Mesothelial cell of epicardium (in vitro differentiated cells): Measurements from ENCODE around the gene AGBL1. TPM values are rescaled to one million over a fixed set of nuclear protein-coding genes. Genes with fewer than 3 reads are reported as not detected.

Experiments
- DNase-seq, 2 experiments: peaks; one replicate each; pipeline ENCODE4 v3.0.0; 2021; ENCODE audit warnings: low spot score in 2 of 2; ENCODE audit not compliant: unreplicated experiment in 2 of 2
- H3K27ac Mint-ChIP-seq: 2 replicates; pipeline ENCODE4 v1.8.0; 2021; ENCODE audit warnings: mixed read lengths
- H3K27me3 Mint-ChIP-seq: 2 replicates; pipeline ENCODE4 v1.8.0; 2021; ENCODE audit warnings: low read depth, mixed read lengths
- H3K36me3 Mint-ChIP-seq: 2 replicates; pipeline ENCODE4 v1.8.0; 2021; ENCODE audit warnings: mixed read lengths
- H3K4me1 Mint-ChIP-seq: 2 replicates; pipeline ENCODE4 v1.8.0; 2021; ENCODE audit warnings: mixed read lengths
- H3K4me3 Mint-ChIP-seq: 2 replicates; pipeline ENCODE4 v1.8.0; 2021; ENCODE audit warnings: mild to moderate bottlenecking, moderate library complexity, mixed read lengths
- H3K9me3 Mint-ChIP-seq: 2 replicates; pipeline ENCODE4 v1.8.0; 2021; ENCODE audit warnings: mixed read lengths
- CTCF ChIP-seq: fragments of 200-600 bp; sonication (generic); IDR thresholded peaks from one replicate; pipeline ENCODE4 v1.5.0; 2021; ENCODE audit warnings: antibody characterized with exemption; ENCODE audit not compliant: unreplicated experiment
- total RNA-seq: library from RNA; stranded (reverse); gene quantifications from 3 replicates; pipeline ENCODE4 v1.2.1, GENCODE V29; 2021

The AGBL1 gene
- total RNA-seq, 1 donor from 2014 or later, result not detected

DNA sequence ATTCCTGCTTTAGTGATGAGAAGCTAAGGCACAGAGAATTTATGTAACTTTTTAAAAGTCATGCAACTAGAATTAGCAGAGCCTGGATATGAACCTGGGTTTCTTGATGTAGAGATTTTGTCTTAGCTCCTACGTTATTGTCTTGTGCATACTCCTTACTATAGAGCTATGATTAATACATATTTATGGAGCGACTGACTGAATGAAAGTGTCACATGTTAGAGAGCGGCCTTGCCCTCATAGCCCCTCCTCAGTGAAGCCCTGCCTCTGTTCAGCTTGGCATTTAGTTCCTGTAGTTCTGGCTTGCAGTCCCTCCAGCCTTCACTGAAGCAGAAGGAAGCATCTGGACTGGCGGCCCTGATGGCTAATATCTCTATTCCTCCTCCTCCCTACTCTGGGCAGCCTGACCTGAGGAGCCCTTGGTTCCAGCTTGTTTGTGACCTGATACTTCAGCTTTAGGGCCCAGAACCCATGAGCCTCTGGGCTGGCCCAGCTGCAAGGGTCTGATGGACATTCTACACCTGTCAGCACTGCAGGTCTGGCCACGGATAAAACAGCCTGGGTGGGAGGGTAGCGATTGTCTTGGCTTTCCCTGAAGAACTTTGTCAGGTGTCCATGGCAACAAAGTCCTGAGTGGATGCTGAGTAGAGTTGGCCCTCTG lies 13.4 kb upstream of the AGBL1 start:
- peaks cover 9% of the 10 kb centered on the region for H3K9me3 Mint-ChIP-seq
- no peak overlapping the region for H3K4me3 Mint-ChIP-seq
- H3K27ac Mint-ChIP-seq, result no peak overlapping the region
- H3K36me3 Mint-ChIP-seq, result no peaks in the 10 kb centered on the region
- no peak for DNase-seq
- TF ChIP-seq CTCF, result no peak
- H3K4me1 Mint-ChIP-seq, result no peaks in the 10 kb centered on the region
- H3K27me3 Mint-ChIP-seq, result peaks cover 44% of the 10 kb centered on the region

GRCh38 chr15:86073281-86073680 lies 6.4 kb upstream of the AGBL1 start:
- no peak overlapping the region for H3K4me3 Mint-ChIP-seq
- no peak overlapping the region for H3K27ac Mint-ChIP-seq
- no peaks in the 10 kb centered on the region for H3K4me1 Mint-ChIP-seq
- H3K36me3 Mint-ChIP-seq, result no peaks in the 10 kb centered on the region
- no peaks in the 10 kb centered on the region for H3K9me3 Mint-ChIP-seq
- H3K27me3 Mint-ChIP-seq, result peaks cover 18% of the 10 kb centered on the region
- no peak for TF ChIP-seq CTCF
- DNase-seq, result no peak

- no peak overlapping the region for H3K4me3 Mint-ChIP-seq
- no peaks in the 10 kb centered on the region for H3K9me3 Mint-ChIP-seq
- H3K4me1 Mint-ChIP-seq, result no peaks in the 10 kb centered on the region
- no peak overlapping the region for H3K27ac Mint-ChIP-seq
- H3K36me3 Mint-ChIP-seq, result no peaks in the 10 kb centered on the region
- no peak for TF ChIP-seq CTCF
- no peak for DNase-seq
- peaks cover 29% of the 10 kb centered on the region for H3K27me3 Mint-ChIP-seq
Measured at GRCh38 chr15:86076468-86076867, 3.2 kb upstream of the AGBL1 start.

GRCh38 chr15:86077070-86077469 lies 2.6 kb upstream of the AGBL1 start:
- no peak overlapping the region for H3K4me3 Mint-ChIP-seq
- H3K9me3 Mint-ChIP-seq, result no peaks in the 10 kb centered on the region
- H3K27me3 Mint-ChIP-seq, result peaks cover 29% of the 10 kb centered on the region
- no peaks in the 10 kb centered on the region for H3K4me1 Mint-ChIP-seq
- no peaks in the 10 kb centered on the region for H3K36me3 Mint-ChIP-seq
- H3K27ac Mint-ChIP-seq, result no peak overlapping the region
- DNase-seq, result no peak
- TF ChIP-seq CTCF, result no peak

- no peak for TF ChIP-seq CTCF
- Mint-ChIP-seq H3K27me3 (peaks cover 43% of the 10 kb centered on the region), H3K27ac (no peak overlapping the region), H3K9me3 (no peaks in the 10 kb centered on the region), H3K4me1 (no peaks in the 10 kb centered on the region), H3K36me3 (no peaks in the 10 kb centered on the region), H3K4me3 (no peak overlapping the region)
- DNase-seq, result no peak
Measured at GRCh38 chr15:86080302-86080701, 631 bp downstream of the AGBL1 start.
